Stimulated activated CD8-positive, alpha-beta memory T cell treated with anti-CD3 and anti-CD28 coated beads, Interleukin-2, amount 100 ng/mL, for 48 hours (primary cell): ENCODE data around the gene OTOF.

Experiments used
- DNase-seq, 2 donors: peaks; one replicate each; pipeline ENCODE4 v3.0.0-alpha.2; 2020; ENCODE audit warnings: low read depth in 2 of 2

OTOF gene

GRCh38 chr2:26500406-26500805 is 22.5 kb upstream of the OTOF start:
- no peak for DNase-seq

GRCh38 chr2:26495705-26496297 is 17.9 kb upstream of the OTOF start:
- DNase-seq, result no peak

GRCh38 chr2:26494891-26495290 is 17.0 kb upstream of the OTOF start:
- DNase-seq, result no peak

GRCh38 chr2:26494199-26494598 is 16.3 kb upstream of the OTOF start:
- DNase-seq, result no peak

GRCh38 chr2:26493566-26493965 is 15.6 kb upstream of the OTOF start:
- DNase-seq, result no peak

GRCh38 chr2:26492749-26493515 is 15.0 kb upstream of the OTOF start:
- DNase-seq, result no peak

GRCh38 chr2:26491563-26492167 is 13.7 kb upstream of the OTOF start:
- no peak for DNase-seq

- no peak for DNase-seq
These were observed 11.4 kb upstream of the OTOF start for GRCh38 chr2:26489213-26489850.

- no peak for DNase-seq
These were observed 10.7 kb upstream of the OTOF start for GRCh38 chr2:26488463-26489212.

- DNase-seq, result no peak
These were observed 9.3 kb upstream of the OTOF start for GRCh38 chr2:26487192-26487591.

- DNase-seq, result no peak
These were observed 8.9 kb upstream of the OTOF start for GRCh38 chr2:26486789-26487188.

- DNase-seq, result no peak
These were observed 7.9 kb upstream of the OTOF start for GRCh38 chr2:26485725-26486418.

GRCh38 chr2:26485099-26485498 is 7.2 kb upstream of the OTOF start:
- DNase-seq, result no peak

GRCh38 chr2:26484579-26484978 is 6.7 kb upstream of the OTOF start:
- DNase-seq, result no peak

GRCh38 chr2:26483957-26484565 is 6.1 kb upstream of the OTOF start:
- no peak for DNase-seq

- no peak for DNase-seq
These were observed 5.6 kb upstream of the OTOF start for GRCh38 chr2:26483516-26483915.

GRCh38 chr2:26483027-26483326 is 5.1 kb upstream of the OTOF start:
- no peak for DNase-seq

GRCh38 chr2:26482211-26483026 is 4.5 kb upstream of the OTOF start:
- DNase-seq, result no peak

GRCh38 chr2:26481706-26482105 is 3.8 kb upstream of the OTOF start:
- DNase-seq, result no peak
